PC-3 (cell line): ENCODE data around the gene MIOX. TPM values are rescaled to one million over a fixed set of nuclear protein-coding genes. Genes with fewer than 3 reads are reported as not detected.

ENCODE experiments used
- ATAC-seq: fragments of 200-7000 bp; cut with Tn5 transposase; 2 replicates; pipeline ENCODE4 v1.9.1; 2020; ENCODE audit warnings: mild to moderate bottlenecking, moderate library complexity
- BruUV-seq: library from RNA; stranded (reverse); fragments of 400-500 nt; replicated peaks from 2 replicates; lab custom pipeline; 2021; lab: Mats Ljungman, UMichigan
- CTCF ChIA-PET: fragments of 300-600 bp; sonication (Branson Sonifier 250); formaldehyde crosslinking; loops from one replicate; lab custom pipeline; 2022; ENCODE audit warnings: antibody characterized with exemption; lab: Charles Lee
- POLR2A ChIA-PET: fragments of 300-600 bp; sonication (Branson Sonifier 250); formaldehyde crosslinking; loops from one replicate; lab custom pipeline; 2022; ENCODE audit warnings: antibody characterized with exemption; ENCODE audit not compliant: unreplicated experiment; lab: Charles Lee
- DNase-seq: peaks from one replicate; pipeline ENCODE4 v3.0.0-alpha.2; 2015
- H2AFZ ChIP-seq: fragments of 300-600 bp; sonication (generic); 2 replicates; pipeline ENCODE4 v1.6.0; 2016; ENCODE audit warnings: antibody characterized with exemption, low read length
- H3F3A ChIP-seq: fragments of 300-600 bp; sonication (generic); one replicate; pipeline ENCODE4 v1.6.0; 2017; ENCODE audit warnings: antibody characterized with exemption, low read length, control low read depth, mild to moderate bottlenecking; ENCODE audit not compliant: unreplicated experiment
- H3K27ac ChIP-seq: fragments of 300-600 bp; sonication (generic); 2 replicates; pipeline ENCODE4 v1.5.1; 2016; ENCODE audit warnings: mild to moderate bottlenecking, low read length
- H3K27me3 ChIP-seq: fragments of 300-600 bp; sonication (generic); 2 replicates; pipeline ENCODE4 v1.6.1; 2016; ENCODE audit warnings: low read length, mixed read lengths
- H3K36me3 ChIP-seq: fragments of 300-600 bp; sonication (generic); 2 replicates; pipeline ENCODE4 v1.6.1; 2016; ENCODE audit warnings: low read depth, mixed run types, low read length, mixed read lengths
- H3K4me1 ChIP-seq: fragments of 300-600 bp; sonication (generic); 2 replicates; pipeline ENCODE4 v1.5.1; 2016; ENCODE audit warnings: low read length; ENCODE audit not compliant: insufficient read depth
- H3K4me2 ChIP-seq: fragments of 300-600 bp; sonication (generic); 2 replicates; pipeline ENCODE4 v1.6.0; 2016; ENCODE audit warnings: low read length
- H3K4me3 ChIP-seq: fragments of 300-600 bp; sonication (generic); 2 replicates; pipeline ENCODE4 v1.5.1; 2016; ENCODE audit warnings: mild to moderate bottlenecking, low read length, mixed read lengths
- H3K79me2 ChIP-seq: fragments of 300-600 bp; sonication (generic); 2 replicates; pipeline ENCODE4 v1.6.1; 2017; ENCODE audit warnings: low read length, mixed read lengths
- H3K9ac ChIP-seq: fragments of 300-600 bp; sonication (generic); 2 replicates; pipeline ENCODE4 v1.6.0; 2016; ENCODE audit warnings: mild to moderate bottlenecking, low read length
- H3K9me2 ChIP-seq: fragments of 300-600 bp; sonication (generic); replicated peaks from 2 replicates; pipeline ENCODE4 v1.6.1; 2016; ENCODE audit warnings: mixed run types, low read length, mixed read lengths
- H3K9me3 ChIP-seq: fragments of 300-600 bp; sonication (generic); 2 replicates; pipeline ENCODE4 v1.6.1; 2016; ENCODE audit warnings: low read length, mixed read lengths
- H4K20me1 ChIP-seq: fragments of 300-600 bp; sonication (generic); 2 replicates; pipeline ENCODE4 v1.6.1; 2016; ENCODE audit warnings: low read length, mixed read lengths
- CTCF ChIP-seq: fragments of 300-600 bp; sonication (generic); conservative IDR thresholded peaks from 2 replicates; pipeline ENCODE4 v1.5.1; 2017; ENCODE audit warnings: antibody characterized with exemption, low read depth, mild to moderate bottlenecking, low read length
- EZH2 ChIP-seq: fragments of 300-600 bp; sonication (generic); IDR thresholded peaks from one replicate; pipeline ENCODE4 v1.6.1; 2017; ENCODE audit warnings: antibody characterized with exemption, mild to moderate bottlenecking, low read length; ENCODE audit not compliant: unreplicated experiment
- EZH2phosphoT487 ChIP-seq: fragments of 300-600 bp; sonication (generic); IDR thresholded peaks from 2 replicates; pipeline ENCODE4 v1.6.1; 2018; ENCODE audit warnings: mild to moderate bottlenecking, antibody characterized with exemption, low read length, borderline replicate concordance
- intact Hi-C: fragments of 100-400 bp; cut with micrococcal nuclease; formaldehyde crosslinking; loops from 2 replicates; pipeline ENCODE4 v1.9.0; 2023
- total RNA-seq: library from RNA; depleted of rRNA; stranded (reverse); fragments of >200 nt; gene quantifications from 2 replicates; pipeline ENCODE4 v1.2.3, GENCODE V29; 2014

MIOX gene
- total RNA-seq, 1 experiment from 2014 or later: not detected

GRCh38 chr22:50527921-50528681 lies 41.4 kb downstream of the MIOX start:
- DNase-seq (no peak), ATAC-seq (no peak)
- Histone ChIP-seq H3K4me3 (no peak overlapping the region), H3K9ac (no peak overlapping the region), H2AFZ (no peak overlapping the region), H3K27me3 (no peaks in the 10 kb centered on the region), H3F3A (no peaks in the 10 kb centered on the region), H3K27ac (no peak overlapping the region), H3K9me2 (no peaks in the 10 kb centered on the region), H4K20me1 (no peaks in the 10 kb centered on the region; the same call in 1 of the 2 replicates), H3K79me2 (peaks cover 25% of the 10 kb centered on the region), H3K36me3 (no peaks in the 10 kb centered on the region), H3K4me1 (peaks cover 19% of the 10 kb centered on the region; the same call in 1 of the 2 replicates), H3K4me2 (no peak overlapping the region), H3K9me3 (no peaks in the 10 kb centered on the region)
- ChIA-PET POLR2A (no interaction called here), CTCF (no interaction called here)
- intact Hi-C loops: loop anchor here (5.0 kb wide), 2 partner anchors 34 to 94 kb away; partner anchors contain the start of gene SYCE3
- BruUV-seq: no TSS peak
- TF ChIP-seq CTCF (no peak), EZH2 (no peak), EZH2phosphoT487 (no peak)

GRCh38 chr22:50528682-50529415 lies 42.2 kb downstream of the MIOX start:
- Histone ChIP-seq H3K27ac (no peak overlapping the region), H2AFZ (no peak overlapping the region), H3K4me1 (peaks cover 17% of the 10 kb centered on the region; the same call in 1 of the 2 replicates)

More at GRCh38 chr22:50528682-50529415, 42.2 kb downstream of the MIOX start:
- CTCF ChIA-PET: no interaction called here
- H3K79me2 ChIP-seq: peaks cover 18% of the 10 kb centered on the region
- POLR2A ChIA-PET: no interaction called here
- no peaks in the 10 kb centered on the region; the same call in 1 of the 2 replicates for H4K20me1 ChIP-seq
- ATAC-seq (no peak), DNase-seq (no peak)
- no peaks in the 10 kb centered on the region for H3K9me2 ChIP-seq
- H3K9me3 ChIP-seq: no peaks in the 10 kb centered on the region
- intact Hi-C loops: loop anchor here (5.0 kb wide), 2 partner anchors 33 to 93 kb away; partner anchors contain the start of gene SYCE3
- no peak overlapping the region for H3K4me3 ChIP-seq
- no TSS peak for BruUV-seq
- 0 out of 2 replicates have a peak overlapping the region, but pooled peaks have one; percentile 100 for H3K4me2 ChIP-seq
- H3K36me3 ChIP-seq: no peaks in the 10 kb centered on the region
- H3K9ac ChIP-seq: no peak overlapping the region
- TF ChIP-seq CTCF: no peak
- no peak for TF ChIP-seq EZH2phosphoT487
- TF ChIP-seq EZH2: no peak
- no peaks in the 10 kb centered on the region for H3F3A ChIP-seq
- H3K27me3 ChIP-seq: no peaks in the 10 kb centered on the region
